ENCODE results near the gene ESR1. TPM values are rescaled to one million over a fixed set of nuclear protein-coding genes. Genes with fewer than 3 reads are reported as not detected.
A peak's percentile ranks its signal among the peaks of the same experiment; 100 is the strongest.

ESR1 gene
- total RNA-seq, 1 donor from 2014 or later, result 0.05 TPM

- Mint-ChIP-seq H3K4me1 (ENCODE audit: low read depth, unreplicated experiment) (peaks cover 11% of the 10 kb centered on the region), H3K27me3 (ENCODE audit: low read depth, unreplicated experiment) (no peaks in the 10 kb centered on the region), H3K27ac (ENCODE audit: unreplicated experiment) (no peak overlapping the region), H3K4me3 (ENCODE audit: unreplicated experiment) (no peak overlapping the region), H3K9me3 (ENCODE audit: unreplicated experiment) (peaks cover 5% of the 10 kb centered on the region), H3K36me3 (ENCODE audit: low read depth, unreplicated experiment) (peaks cover 10% of the 10 kb centered on the region)
- Histone ChIP-seq H3K9ac (ENCODE audit: low read length) (no peak overlapping the region), H3K9me3 (ENCODE audit: insufficient read depth, low read depth, low read length) (no peaks in the 10 kb centered on the region), H3K4me2 (ENCODE audit: low read length) (no peak overlapping the region), H3K79me2 (ENCODE audit: insufficient read depth, low read length) (no peaks in the 10 kb centered on the region), H3K27me3 (ENCODE audit: insufficient read depth, low read length) (no peaks in the 10 kb centered on the region), H3K27ac (ENCODE audit: low read depth, low read length) (no peak overlapping the region), H4K20me1 (ENCODE audit: insufficient read depth, low read length) (no peaks in the 10 kb centered on the region), H3K36me3 (ENCODE audit: insufficient read depth, low read length) (peaks cover 6% of the 10 kb centered on the region), H2AFZ (ENCODE audit: low read depth, low read length) (no peak overlapping the region), H3K4me1 (ENCODE audit: insufficient read depth, low read length) (peaks cover 10% of the 10 kb centered on the region), H3K4me3 (ENCODE audit: insufficient read depth, low read depth, low read length) (no peak overlapping the region)
- DNase-seq (ENCODE audit: low read depth) (no peak), FAIRE-seq (no peak)
- TF ChIP-seq EZH2 (IDR thresholded peaks at IDR 0.05; ENCODE audit: insufficient read depth, low read length) (no peak), CTCF (IDR thresholded peaks at IDR 0.05; ENCODE audit: insufficient read depth, low read depth, low read length) (no peak)
Observed at GRCh38 chr6:152166897-152167296, 359.4 kb downstream of the ESR1 start.

- Histone ChIP-seq H3K4me3 (ENCODE audit: insufficient read depth, low read depth, low read length) (no peak overlapping the region), H3K9ac (ENCODE audit: low read length) (no peak overlapping the region), H3K4me1 (ENCODE audit: insufficient read depth, low read length) (peaks cover 9% of the 10 kb centered on the region), H3K36me3 (ENCODE audit: insufficient read depth, low read length) (peaks cover 4% of the 10 kb centered on the region), H3K4me2 (ENCODE audit: low read length) (no peak overlapping the region), H3K79me2 (ENCODE audit: insufficient read depth, low read length) (no peaks in the 10 kb centered on the region), H2AFZ (ENCODE audit: low read depth, low read length) (no peak overlapping the region), H4K20me1 (ENCODE audit: insufficient read depth, low read length) (no peaks in the 10 kb centered on the region), H3K9me3 (ENCODE audit: insufficient read depth, low read depth, low read length) (no peaks in the 10 kb centered on the region), H3K27me3 (ENCODE audit: insufficient read depth, low read length) (no peaks in the 10 kb centered on the region), H3K27ac (ENCODE audit: low read depth, low read length) (no peak overlapping the region)
- Mint-ChIP-seq H3K27me3 (ENCODE audit: low read depth, unreplicated experiment) (no peaks in the 10 kb centered on the region), H3K36me3 (ENCODE audit: low read depth, unreplicated experiment) (peaks cover 10% of the 10 kb centered on the region), H3K27ac (ENCODE audit: unreplicated experiment) (no peak overlapping the region), H3K9me3 (ENCODE audit: unreplicated experiment) (peaks cover 5% of the 10 kb centered on the region), H3K4me3 (ENCODE audit: unreplicated experiment) (no peak overlapping the region), H3K4me1 (ENCODE audit: low read depth, unreplicated experiment) (peaks cover 7% of the 10 kb centered on the region)
- DNase-seq (ENCODE audit: low read depth), result no peak
- no peak for TF ChIP-seq EZH2 (IDR thresholded peaks at IDR 0.05; ENCODE audit: insufficient read depth, low read length)
- TF ChIP-seq CTCF (IDR thresholded peaks at IDR 0.05; ENCODE audit: insufficient read depth, low read depth, low read length), result no peak
- FAIRE-seq, result no peak
Observed at GRCh38 chr6:152167641-152168603, 360.4 kb downstream of the ESR1 start.

GRCh38 chr6:152170313-152170701 lies 362.8 kb downstream of the ESR1 start:
- no peak overlapping the region for H3K4me3 ChIP-seq (ENCODE audit: insufficient read depth, low read depth, low read length)
- peak overlapping the region; percentile 44 for H3K27ac ChIP-seq (ENCODE audit: low read depth, low read length)
- DNase-seq (ENCODE audit: low read depth), result no peak
- H3K9ac ChIP-seq (ENCODE audit: low read length), result no peak overlapping the region
- H3K4me2 ChIP-seq (ENCODE audit: low read length), result peak overlapping the region; percentile 77
- H4K20me1 ChIP-seq (ENCODE audit: insufficient read depth, low read length), result peaks cover 3% of the 10 kb centered on the region
- H3K4me1 Mint-ChIP-seq (ENCODE audit: low read depth, unreplicated experiment), result peaks cover 7% of the 10 kb centered on the region
- no peaks in the 10 kb centered on the region for H3K79me2 ChIP-seq (ENCODE audit: insufficient read depth, low read length)
- no peak overlapping the region for H3K27ac Mint-ChIP-seq (ENCODE audit: unreplicated experiment)
- TF ChIP-seq CTCF (IDR thresholded peaks at IDR 0.05; ENCODE audit: insufficient read depth, low read depth, low read length) (no peak), EZH2 (IDR thresholded peaks at IDR 0.05; ENCODE audit: insufficient read depth, low read length) (no peak)
- peaks cover 4% of the 10 kb centered on the region for H3K36me3 Mint-ChIP-seq (ENCODE audit: low read depth, unreplicated experiment)
- H3K9me3 ChIP-seq (ENCODE audit: insufficient read depth, low read depth, low read length), result no peaks in the 10 kb centered on the region
- no peaks in the 10 kb centered on the region for H3K9me3 Mint-ChIP-seq (ENCODE audit: unreplicated experiment)
- H3K4me3 Mint-ChIP-seq (ENCODE audit: unreplicated experiment), result no peak overlapping the region
- no peaks in the 10 kb centered on the region for H3K27me3 Mint-ChIP-seq (ENCODE audit: low read depth, unreplicated experiment)
- H3K4me1 ChIP-seq (ENCODE audit: insufficient read depth, low read length), result peaks cover 9% of the 10 kb centered on the region
- no peaks in the 10 kb centered on the region for H3K27me3 ChIP-seq (ENCODE audit: insufficient read depth, low read length)
- no peak for FAIRE-seq
- H2AFZ ChIP-seq (ENCODE audit: low read depth, low read length), result no peak overlapping the region
- H3K36me3 ChIP-seq (ENCODE audit: insufficient read depth, low read length), result peaks cover 17% of the 10 kb centered on the region
